Neural progenitor cell (in vitro differentiated cells): ENCODE results near the gene ANXA1. TPM values are rescaled to one million over a fixed set of nuclear protein-coding genes. Genes with fewer than 3 reads are reported as not detected.
"Not testable (repeated sequence)": the region's sequence is repeated elsewhere in the genome, so short reads cannot be mapped to it uniquely, and the experiment has no call there.

Experiments used
- DNase-seq: peaks from one replicate; pipeline ENCODE4 v3.0.0-alpha.2; 2016; ENCODE audit warnings: low spot score
- H2AFZ ChIP-seq: fragments of 200-600 bp; sonication (generic); replicated peaks from 2 replicates; pipeline ENCODE4 v1.6.1; 2016; ENCODE audit warnings: antibody characterized with exemption
- H3F3A ChIP-seq: fragments of 200-600 bp; sonication (generic); 2 replicates; pipeline ENCODE4 v1.6.1; 2016; ENCODE audit warnings: antibody characterized with exemption, low read depth
- H3K27ac ChIP-seq: fragments of 200-600 bp; sonication (generic); 2 replicates; pipeline ENCODE4 v1.5.1; 2016; ENCODE audit warnings: mild to moderate bottlenecking
- H3K27me3 ChIP-seq: fragments of 200-600 bp; sonication (generic); 2 replicates; pipeline ENCODE4 v1.6.1; 2016; ENCODE audit warnings: mild to moderate bottlenecking, moderate library complexity
- H3K36me3 ChIP-seq: fragments of 200-600 bp; sonication (generic); 2 replicates; pipeline ENCODE4 v1.5.1; 2016
- H3K4me1 ChIP-seq: fragments of 200-600 bp; sonication (generic); 2 replicates; pipeline ENCODE4 v1.6.1; 2016; ENCODE audit warnings: mixed run types
- H3K4me2 ChIP-seq: fragments of 200-600 bp; sonication (generic); 2 replicates; pipeline ENCODE4 v1.6.1; 2016
- H3K4me3 ChIP-seq: fragments of 200-600 bp; sonication (generic); 2 replicates; pipeline ENCODE4 v1.5.1; 2016
- H3K79me2 ChIP-seq: fragments of 200-600 bp; sonication (generic); 2 replicates; pipeline ENCODE4 v1.6.1; 2016; ENCODE audit warnings: low read depth
- H3K9ac ChIP-seq: fragments of 200-600 bp; sonication (generic); 2 replicates; pipeline ENCODE4 v1.6.1; 2016
- H3K9me3 ChIP-seq: fragments of 200-600 bp; sonication (generic); 2 replicates; pipeline ENCODE4 v1.5.1; 2016; ENCODE audit warnings: low read depth
- H4K20me1 ChIP-seq: fragments of 200-600 bp; sonication (generic); 2 replicates; pipeline ENCODE4 v1.6.1; 2016; ENCODE audit warnings: low read depth
- H3K27ac Mint-ChIP-seq: 3 replicates; pipeline ENCODE4 v1.8.0; 2021; ENCODE audit warnings: mixed read lengths
- H3K27me3 Mint-ChIP-seq: 2 replicates; pipeline ENCODE4 v1.8.0; 2022; ENCODE audit warnings: low read depth, mild to moderate bottlenecking, inconsistent platforms, moderate library complexity, mixed read lengths; ENCODE audit not compliant: insufficient read depth
- H3K36me3 Mint-ChIP-seq: 3 replicates; pipeline ENCODE4 v1.8.0; 2021; ENCODE audit warnings: mixed read lengths
- H3K4me1 Mint-ChIP-seq: 3 replicates; pipeline ENCODE4 v1.8.0; 2021; ENCODE audit warnings: mixed read lengths
- H3K4me3 Mint-ChIP-seq: 3 replicates; pipeline ENCODE4 v1.8.0; 2021; ENCODE audit warnings: mild to moderate bottlenecking, moderate library complexity, mixed read lengths
- H3K9me3 Mint-ChIP-seq: 3 replicates; pipeline ENCODE4 v1.8.0; 2020; ENCODE audit warnings: mixed read lengths
- CTCF ChIP-seq: fragments of 200-600 bp; sonication (generic); IDR thresholded peaks from 2 replicates; pipeline ENCODE4 v1.5.1; 2017; ENCODE audit warnings: antibody characterized with exemption, mild to moderate bottlenecking
- EZH2 ChIP-seq: fragments of 200-600 bp; sonication (generic); IDR thresholded peaks from 2 replicates; pipeline ENCODE4 v1.6.1; 2017; ENCODE audit warnings: antibody characterized with exemption, mild to moderate bottlenecking, moderate library complexity
- EZH2phosphoT487 ChIP-seq: fragments of 200-600 bp; sonication (generic); IDR thresholded peaks from 2 replicates; pipeline ENCODE4 v1.6.1; 2017; ENCODE audit warnings: antibody characterized with exemption
- total RNA-seq: library from RNA; depleted of rRNA; stranded (reverse); fragments of >200 nt; gene quantifications from 2 replicates; pipeline ENCODE4 v1.2.3, GENCODE V29; 2015; ENCODE audit warnings: low replicate concordance

ANXA1 gene
- total RNA-seq, 1 donor from 2014 or later: 0.47 TPM

- not testable (repeated sequence) for H3K27ac Mint-ChIP-seq, H3K27me3 ChIP-seq, H3K36me3 ChIP-seq, H3K27ac ChIP-seq, H3K4me3 ChIP-seq, H3K27me3 Mint-ChIP-seq, H3K9me3 Mint-ChIP-seq, H3F3A ChIP-seq, H3K9me3 ChIP-seq, H3K9ac ChIP-seq, H2AFZ ChIP-seq, H3K36me3 Mint-ChIP-seq, H3K4me1 Mint-ChIP-seq, H3K4me2 ChIP-seq, H3K4me3 Mint-ChIP-seq, H4K20me1 ChIP-seq, H3K79me2 ChIP-seq
- peak; percentile 71 for TF ChIP-seq CTCF
- H3K4me1 ChIP-seq: peaks cover 11% of the 10 kb centered on the region
- DNase-seq: peak; percentile 48
These were observed 44.1 kb upstream of the ANXA1 start for GRCh38 chr9:73107489-73108069.

- Histone ChIP-seq H3K36me3 (no peaks in the 10 kb centered on the region), H3K27me3 (no peaks in the 10 kb centered on the region), H3K27ac (no peak overlapping the region), H3K79me2 (no peaks in the 10 kb centered on the region), H3K4me2 (no peak overlapping the region), H4K20me1 (no peaks in the 10 kb centered on the region), H2AFZ (no peak overlapping the region), H3K9ac (no peak overlapping the region), H3K4me1 (no peaks in the 10 kb centered on the region), H3K9me3 (no peaks in the 10 kb centered on the region), H3F3A (no peaks in the 10 kb centered on the region), H3K4me3 (no peak overlapping the region)
- H3K9me3 Mint-ChIP-seq: no peaks in the 10 kb centered on the region
- no peak overlapping the region for H3K4me3 Mint-ChIP-seq
- no peaks in the 10 kb centered on the region for H3K36me3 Mint-ChIP-seq
- no peaks in the 10 kb centered on the region for H3K27me3 Mint-ChIP-seq
- TF ChIP-seq EZH2phosphoT487 (no peak), EZH2 (no peak), CTCF (no peak)
- peaks cover 3% of the 10 kb centered on the region for H3K4me1 Mint-ChIP-seq
- no peak overlapping the region for H3K27ac Mint-ChIP-seq
- no peak for DNase-seq
These were observed 37.6 kb upstream of the ANXA1 start for GRCh38 chr9:73114058-73114457.

- Histone ChIP-seq H3K27ac (no peak overlapping the region), H3K9me3 (no peaks in the 10 kb centered on the region), H3K4me2 (no peak overlapping the region), H3K4me1 (no peaks in the 10 kb centered on the region), H4K20me1 (no peaks in the 10 kb centered on the region), H3K4me3 (no peak overlapping the region), H3K27me3 (no peaks in the 10 kb centered on the region), H3K36me3 (no peaks in the 10 kb centered on the region), H3K9ac (no peak overlapping the region), H3F3A (no peaks in the 10 kb centered on the region), H2AFZ (no peak overlapping the region), H3K79me2 (no peaks in the 10 kb centered on the region)
- Mint-ChIP-seq H3K4me3 (no peak overlapping the region), H3K27me3 (no peaks in the 10 kb centered on the region), H3K27ac (no peak overlapping the region), H3K4me1 (peaks cover 3% of the 10 kb centered on the region), H3K9me3 (no peaks in the 10 kb centered on the region), H3K36me3 (no peaks in the 10 kb centered on the region)
- no peak for TF ChIP-seq EZH2
- TF ChIP-seq EZH2phosphoT487: no peak
- TF ChIP-seq CTCF: no peak
- DNase-seq: no peak
These were observed 36.7 kb upstream of the ANXA1 start for GRCh38 chr9:73114958-73115357.
